ENCODE data around the gene FBH1.

GRCh38 chr10:5871596-5871995, 18.4 kb upstream of the FBH1 start:
- TF ChIP-seq CTCF (IDR thresholded peaks at IDR 0.05) (no peak), POLR2A (IDR thresholded peaks at IDR 0.05) (no peak)

All from body of pancreas (tissue), 4 donors.